Heart left ventricle (tissue), 13 donors: ENCODE results near the gene SERTM2.

Source experiments
- POLR2A ChIP-seq, 2 donors: fragments of 450-650 bp; IDR thresholded peaks; one replicate each; pipeline ENCODE4 v1.6.1; 2017; ENCODE audit warnings: antibody characterized with exemption in 2 of 2, mild to moderate bottlenecking in 2 of 2, moderate library complexity in 2 of 2
- TF ChIP-seq, protein P1 (sequence below), 12 donors: fragments of 200-600 bp; sonication (generic) in 4 of 12; IDR thresholded peaks; one replicate each; pipeline versions ENCODE4 v1.5.0 to v1.8.0; 2018 to 2022; ENCODE audit warnings: antibody characterized with exemption in 12 of 12, mild to moderate bottlenecking in 5 of 12
- donor health status: ischemic (EF 13 %, LVEDD 7.1; RV severe dilation, severe dysfunction).
- donor health status: DM: no; HTN: yes; CAD: no.
- donor health status: DM: no; HTN: no; CAD: no.
- donor health status: ischemic (EF 25% LVEDD 6.9; RV normal size, moderate dysfunction).
- donor health status: ischemic (EF 25% LVEDD 5.7; RV mildly dilated, moderate dysfunction).
- donor health status: ischemic (EF 35%, LVEDD 5.7; RV mildly dilated, moderate dysfunction).
- donor health status: nonischemic (EF 11% LVEDD 7.7; RV severe dilation, severe dysfunction).
- donor health status: DM: yes; HTN: yes; CAD: no.
- donor health status: PGD.
- donor health status: ischemic (EF 29% LVEDD 5.4; RV normal size, mild dysfunction).
- donor health status: nonischemic (EF 23%, LVEDD 6.1; RV moderate dilation, normal function).

DNA sequence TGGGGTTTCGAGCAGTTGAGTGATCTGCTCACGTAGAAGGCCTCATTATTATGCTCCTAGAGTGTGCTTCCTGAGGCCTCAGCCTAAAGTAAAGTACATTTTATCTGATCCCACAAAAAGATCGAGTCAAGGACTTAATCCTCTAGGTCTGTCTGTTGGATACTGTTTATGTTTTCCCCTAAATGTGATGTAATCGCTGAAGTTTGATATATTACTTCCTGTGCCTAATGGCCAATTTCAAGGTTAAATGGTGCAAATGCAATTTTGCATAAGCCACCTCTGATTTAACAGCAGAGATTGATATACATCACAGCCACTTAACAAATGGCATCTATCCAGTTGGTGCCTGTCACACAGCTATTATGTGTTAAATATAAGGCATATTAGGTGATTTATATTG is 19.4 kb upstream of the SERTM2 start:
- no peak for TF ChIP-seq POLR2A (IDR thresholded peaks at IDR 0.05)
- TF ChIP-seq, protein P1, sequence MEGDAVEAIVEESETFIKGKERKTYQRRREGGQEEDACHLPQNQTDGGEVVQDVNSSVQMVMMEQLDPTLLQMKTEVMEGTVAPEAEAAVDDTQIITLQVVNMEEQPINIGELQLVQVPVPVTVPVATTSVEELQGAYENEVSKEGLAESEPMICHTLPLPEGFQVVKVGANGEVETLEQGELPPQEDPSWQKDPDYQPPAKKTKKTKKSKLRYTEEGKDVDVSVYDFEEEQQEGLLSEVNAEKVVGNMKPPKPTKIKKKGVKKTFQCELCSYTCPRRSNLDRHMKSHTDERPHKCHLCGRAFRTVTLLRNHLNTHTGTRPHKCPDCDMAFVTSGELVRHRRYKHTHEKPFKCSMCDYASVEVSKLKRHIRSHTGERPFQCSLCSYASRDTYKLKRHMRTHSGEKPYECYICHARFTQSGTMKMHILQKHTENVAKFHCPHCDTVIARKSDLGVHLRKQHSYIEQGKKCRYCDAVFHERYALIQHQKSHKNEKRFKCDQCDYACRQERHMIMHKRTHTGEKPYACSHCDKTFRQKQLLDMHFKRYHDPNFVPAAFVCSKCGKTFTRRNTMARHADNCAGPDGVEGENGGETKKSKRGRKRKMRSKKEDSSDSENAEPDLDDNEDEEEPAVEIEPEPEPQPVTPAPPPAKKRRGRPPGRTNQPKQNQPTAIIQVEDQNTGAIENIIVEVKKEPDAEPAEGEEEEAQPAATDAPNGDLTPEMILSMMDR (IDR thresholded peaks at IDR 0.05): no peak
